ENCODE data around the gene CCDC9.
"Not testable (repeated sequence)": the region's sequence is repeated elsewhere in the genome, so short reads cannot be mapped to it uniquely, and the experiment has no call there.

Gene CCDC9

GRCh38 chr19:47232422-47233211 is 23.7 kb upstream of the CCDC9 start:
- peak; percentile 59 for DNase-seq (ENCODE audit: low spot score)

- DNase-seq (ENCODE audit: low spot score) = no peak
Measured at GRCh38 chr19:47236072-47236675, 20.2 kb upstream of the CCDC9 start.

- no peak for DNase-seq (ENCODE audit: low spot score)
Measured at GRCh38 chr19:47239152-47239551, 17.2 kb upstream of the CCDC9 start.

- DNase-seq (ENCODE audit: low spot score) = peak; percentile 54
Measured at GRCh38 chr19:47239610-47240296, 16.6 kb upstream of the CCDC9 start.

- no peak for DNase-seq (ENCODE audit: low spot score)
Measured at GRCh38 chr19:47240556-47240955, 15.8 kb upstream of the CCDC9 start.

GRCh38 chr19:47240996-47241918 is 15.1 kb upstream of the CCDC9 start:
- peak; percentile 86 for DNase-seq (ENCODE audit: low spot score)

- DNase-seq (ENCODE audit: low spot score) = no peak
Measured at GRCh38 chr19:47241919-47242577, 14.3 kb upstream of the CCDC9 start.

GRCh38 chr19:47243364-47243775 is 13.0 kb upstream of the CCDC9 start:
- no peak for DNase-seq (ENCODE audit: low spot score)

- DNase-seq (ENCODE audit: low spot score) = peak; percentile 94
Measured at GRCh38 chr19:47243776-47244547, 12.4 kb upstream of the CCDC9 start.

- DNase-seq (ENCODE audit: low spot score) = peak; percentile 69
Measured at GRCh38 chr19:47247308-47247990, 8.9 kb upstream of the CCDC9 start.

- DNase-seq (ENCODE audit: low spot score) = not testable (repeated sequence)
Measured at GRCh38 chr19:47253016-47253415, 3.3 kb upstream of the CCDC9 start.

- no peak for DNase-seq (ENCODE audit: low spot score)
Measured at GRCh38 chr19:47253467-47253881, 2.9 kb upstream of the CCDC9 start.

GRCh38 chr19:47253970-47254369 is 2.4 kb upstream of the CCDC9 start:
- DNase-seq (ENCODE audit: low spot score) = no peak

GRCh38 chr19:47256693-47257410 is 527 bp downstream of the CCDC9 start:
- peak; percentile 97 for DNase-seq (ENCODE audit: low spot score)

- no peak for DNase-seq (ENCODE audit: low spot score)
Measured at GRCh38 chr19:47257411-47258169, 1.3 kb downstream of the CCDC9 start.

- DNase-seq (ENCODE audit: low spot score) = no peak
Measured at GRCh38 chr19:47258434-47258833, 2.1 kb downstream of the CCDC9 start.

- DNase-seq (ENCODE audit: low spot score) = no peak
Measured at GRCh38 chr19:47258895-47259555, 2.7 kb downstream of the CCDC9 start.

- DNase-seq (ENCODE audit: low spot score) = no peak
Measured at GRCh38 chr19:47260476-47260875, 4.2 kb downstream of the CCDC9 start.
